Adrenal gland (tissue), 5 donors: Measurements from ENCODE around the gene INKA2.

ENCODE experiments used
- POLR2A ChIP-seq, 2 donors: fragments of 450-650 bp; IDR thresholded peaks; one replicate each; pipeline ENCODE4 v1.6.1; 2017; ENCODE audit warnings: antibody characterized with exemption in 2 of 2, mild to moderate bottlenecking in 2 of 2, moderate library complexity in 1 of 2
- TF ChIP-seq, protein P1 (sequence below), 6 experiments: fragments of 450-650 bp in 4 of 6; fragments of 200-600 bp in 2 of 6; sonication (generic) in 1 of 6; IDR thresholded peaks; 1 replicate in 5 of 6; 2 replicates in 1 of 6; pipeline versions ENCODE4 v1.5.1 to v1.8.0; 2016 to 2021; ENCODE audit warnings: antibody characterized with exemption in 6 of 6, mild to moderate bottlenecking in 2 of 6, moderate library complexity in 1 of 6
- donor health status: DM: no; HTN: no; CAD: no.

DNA sequence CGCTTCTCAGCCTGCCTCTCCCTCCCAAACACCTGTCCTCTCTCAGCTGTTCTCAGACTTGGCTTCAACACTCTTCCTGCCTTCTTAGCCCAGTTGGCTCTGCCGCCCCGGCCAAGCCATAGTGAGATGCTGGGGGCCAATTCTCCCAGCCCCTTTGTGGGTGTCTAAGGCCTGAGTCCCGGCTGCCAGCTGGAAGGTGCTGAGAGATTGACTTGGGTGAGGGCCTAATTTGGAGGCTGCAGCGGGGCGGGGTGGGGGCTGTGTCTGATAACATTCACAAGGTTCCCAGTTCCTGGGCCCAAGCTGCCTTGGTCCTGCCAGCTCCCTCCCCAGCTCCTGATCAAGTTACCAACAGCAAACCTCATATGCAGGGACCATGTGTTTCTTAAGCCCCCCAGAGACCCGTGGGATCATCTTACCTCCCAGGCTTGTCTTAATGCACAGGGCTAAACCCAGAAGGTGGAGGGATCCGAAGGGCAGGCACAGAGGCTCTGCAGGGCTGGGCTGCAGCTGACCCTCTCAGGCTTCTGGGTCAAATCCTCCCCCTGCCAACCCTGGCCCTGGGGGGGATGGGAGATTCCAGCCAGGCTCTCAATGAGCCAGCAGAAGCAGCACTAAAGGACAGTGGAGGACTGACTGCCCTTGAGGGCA is 9.8 kb downstream of the INKA2 start:
- TF ChIP-seq, protein P1, sequence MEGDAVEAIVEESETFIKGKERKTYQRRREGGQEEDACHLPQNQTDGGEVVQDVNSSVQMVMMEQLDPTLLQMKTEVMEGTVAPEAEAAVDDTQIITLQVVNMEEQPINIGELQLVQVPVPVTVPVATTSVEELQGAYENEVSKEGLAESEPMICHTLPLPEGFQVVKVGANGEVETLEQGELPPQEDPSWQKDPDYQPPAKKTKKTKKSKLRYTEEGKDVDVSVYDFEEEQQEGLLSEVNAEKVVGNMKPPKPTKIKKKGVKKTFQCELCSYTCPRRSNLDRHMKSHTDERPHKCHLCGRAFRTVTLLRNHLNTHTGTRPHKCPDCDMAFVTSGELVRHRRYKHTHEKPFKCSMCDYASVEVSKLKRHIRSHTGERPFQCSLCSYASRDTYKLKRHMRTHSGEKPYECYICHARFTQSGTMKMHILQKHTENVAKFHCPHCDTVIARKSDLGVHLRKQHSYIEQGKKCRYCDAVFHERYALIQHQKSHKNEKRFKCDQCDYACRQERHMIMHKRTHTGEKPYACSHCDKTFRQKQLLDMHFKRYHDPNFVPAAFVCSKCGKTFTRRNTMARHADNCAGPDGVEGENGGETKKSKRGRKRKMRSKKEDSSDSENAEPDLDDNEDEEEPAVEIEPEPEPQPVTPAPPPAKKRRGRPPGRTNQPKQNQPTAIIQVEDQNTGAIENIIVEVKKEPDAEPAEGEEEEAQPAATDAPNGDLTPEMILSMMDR (IDR thresholded peaks at IDR 0.05): no peak
- no peak for TF ChIP-seq POLR2A (IDR thresholded peaks at IDR 0.05)
